Measurements from ENCODE around the gene TPST2.

GRCh38 chr22:26513838-26514237 lies 76.1 kb downstream of the TPST2 start:
- TF ChIP-seq POLR2AphosphoS5 (IDR thresholded peaks at IDR 0.05; ENCODE audit: low read depth, low read length) (no peak), POLR2A (IDR thresholded peaks at IDR 0.05; ENCODE audit: low read depth, low read length) (no peak)
